H7 (cell line): Measurements from ENCODE around the gene SH3BP4. TPM values are rescaled to one million over a fixed set of nuclear protein-coding genes. Genes with fewer than 3 reads are reported as not detected.

ENCODE experiments used
- DNase-seq: peaks from one replicate; pipeline ENCODE4 v3.0.0; 2012
- H3K27me3 ChIP-seq: 2 replicates; pipeline ENCODE4 v1.6.0; 2011; ENCODE audit warnings: mild to moderate bottlenecking, low read length; ENCODE audit not compliant: control insufficient read depth, insufficient read depth
- H3K36me3 ChIP-seq: replicated peaks from 2 replicates; pipeline ENCODE4 v1.5.1; 2011; ENCODE audit warnings: low read length; ENCODE audit not compliant: control insufficient read depth, insufficient read depth
- H3K4me3 ChIP-seq: 2 replicates; pipeline ENCODE4 v1.5.1; 2011; ENCODE audit warnings: low read depth, mild to moderate bottlenecking, control low read depth, low read length, moderate library complexity; ENCODE audit not compliant: insufficient read depth
- total RNA-seq: library from RNA; depleted of rRNA; stranded (reverse); fragments of >200 nt; shearing (Covaris generic); gene quantifications from 2 replicates; pipeline ENCODE4 v1.2.3, GENCODE V29; 2014

The SH3BP4 gene
- total RNA-seq, 1 experiment from 2014 or later = 61.4 TPM

DNA sequence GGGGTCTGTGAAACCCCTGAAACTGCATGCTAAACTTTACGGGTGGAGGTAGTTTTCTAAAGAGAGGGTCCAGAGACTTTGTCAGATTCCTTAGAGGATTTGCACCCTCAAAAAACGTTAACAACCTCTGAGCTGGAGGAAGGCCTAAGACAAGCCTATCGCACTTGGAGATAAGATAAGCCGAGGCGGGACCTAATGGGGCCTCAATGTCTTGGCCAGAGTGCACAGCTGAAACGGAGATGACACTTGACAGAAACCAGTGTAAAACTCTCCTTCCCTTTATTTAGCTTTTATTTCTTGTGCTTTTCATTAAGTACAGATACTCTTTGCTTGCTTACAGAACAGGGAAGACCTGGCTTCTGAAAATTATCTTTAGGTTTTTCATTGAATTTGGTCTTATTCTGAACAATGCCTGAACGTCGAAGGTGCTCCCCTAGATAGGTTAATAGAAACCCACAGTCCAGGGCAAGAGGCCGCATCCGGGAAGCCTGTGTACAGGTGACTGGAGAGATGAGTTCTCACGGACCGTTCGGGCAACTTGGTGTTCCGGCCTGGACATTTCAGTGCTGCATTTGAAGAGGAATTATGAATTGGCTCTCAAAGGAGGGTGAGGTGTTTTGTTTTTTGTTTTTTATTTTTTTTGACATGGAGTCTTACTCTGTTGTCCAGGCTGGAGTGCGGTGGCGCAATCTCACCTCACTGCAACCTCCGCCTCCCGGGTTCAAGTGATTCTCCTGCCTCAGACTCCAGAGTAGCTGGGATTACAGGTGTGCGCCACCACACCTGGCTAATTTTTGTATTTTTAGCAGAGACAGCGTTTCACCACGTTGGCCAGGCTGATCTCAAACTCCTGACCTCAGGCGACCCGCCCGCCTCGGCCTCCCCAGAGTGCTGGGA, 49.7 kb downstream of the SH3BP4 start:
- Histone ChIP-seq H3K4me3 (no peak overlapping the region), H3K36me3 (peaks cover 3% of the 10 kb centered on the region), H3K27me3 (no peaks in the 10 kb centered on the region)
- no peak for DNase-seq

DNA sequence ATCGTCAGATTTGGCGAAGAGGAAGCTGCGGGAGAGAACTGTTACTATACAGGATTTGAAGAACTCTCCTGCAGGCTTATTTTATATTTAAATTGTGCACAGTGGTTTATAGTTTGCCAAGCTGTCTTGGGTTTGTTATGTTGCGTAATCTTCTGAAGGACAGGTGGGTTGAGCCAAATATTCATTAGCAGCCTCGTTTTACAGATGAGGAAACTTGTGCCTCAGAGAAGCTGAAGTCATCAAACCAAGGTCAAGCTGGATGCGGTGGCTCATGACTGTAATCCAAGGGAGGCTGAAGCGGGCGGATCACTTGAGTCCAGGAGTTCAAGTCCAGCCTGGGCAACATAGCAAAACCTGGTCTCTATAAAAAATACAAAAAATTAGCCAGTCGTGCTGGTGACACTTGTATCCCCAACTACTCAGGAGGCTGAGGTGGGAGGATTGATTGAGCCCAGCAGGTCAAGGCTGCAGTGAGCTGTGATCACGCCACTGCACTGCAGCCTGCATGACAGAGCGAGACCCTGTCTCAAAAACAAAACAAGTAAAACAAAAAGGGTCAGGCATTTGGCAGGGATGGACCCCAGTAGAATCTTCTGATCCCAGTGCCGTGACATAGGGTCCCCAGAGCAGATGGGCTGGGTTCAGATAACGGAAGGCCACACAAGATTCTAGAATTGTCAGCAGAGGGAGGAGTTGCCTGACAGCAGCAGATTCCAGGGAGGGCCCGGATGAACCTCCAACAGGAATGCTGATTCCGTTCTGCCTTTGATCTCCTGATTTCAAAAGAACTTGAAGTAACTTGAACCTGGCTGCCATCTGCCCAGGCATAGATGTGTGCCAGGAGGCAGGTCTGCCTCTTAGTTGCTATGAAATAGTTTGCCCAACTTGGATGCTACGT, 50.6 kb downstream of the SH3BP4 start:
- no peak for DNase-seq
- no peaks in the 10 kb centered on the region for H3K27me3 ChIP-seq
- H3K36me3 ChIP-seq = peaks cover 2% of the 10 kb centered on the region
- H3K4me3 ChIP-seq = no peak overlapping the region

DNA sequence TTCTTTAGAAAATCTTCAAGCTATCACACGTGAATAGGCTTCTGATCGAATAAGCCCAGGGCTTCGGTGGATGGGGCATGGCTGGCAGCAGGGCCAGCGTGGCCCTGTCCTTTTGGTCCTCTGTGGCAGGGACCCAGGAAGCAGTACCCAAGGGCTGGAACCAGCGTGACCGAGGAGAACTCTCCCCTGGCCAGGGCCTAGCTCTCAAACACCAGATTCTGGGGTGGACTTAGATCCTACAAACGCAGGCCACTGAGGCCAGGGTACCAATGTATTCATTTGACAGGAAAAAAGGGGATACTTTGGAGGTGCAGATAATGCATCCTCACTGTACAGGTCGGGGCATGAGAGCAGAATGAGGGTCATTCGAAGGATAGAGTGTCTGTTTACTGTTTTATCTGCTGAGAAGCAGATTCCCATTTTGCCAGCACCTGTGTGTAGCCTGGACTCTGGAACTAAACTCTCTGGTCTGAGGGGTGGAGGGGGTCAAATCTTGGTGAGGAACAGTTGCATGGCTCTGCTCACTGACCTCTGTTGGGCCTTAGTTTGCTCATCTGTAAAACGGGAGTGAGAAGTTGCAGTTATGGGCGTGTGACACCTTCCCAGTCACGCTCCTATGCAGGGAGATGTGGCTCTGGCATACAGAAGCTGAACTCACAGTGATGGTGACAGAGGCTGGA, 51.4 kb downstream of the SH3BP4 start:
- H3K36me3 ChIP-seq = peaks cover 2% of the 10 kb centered on the region; the same call in 1 of the 2 replicates

DNA sequence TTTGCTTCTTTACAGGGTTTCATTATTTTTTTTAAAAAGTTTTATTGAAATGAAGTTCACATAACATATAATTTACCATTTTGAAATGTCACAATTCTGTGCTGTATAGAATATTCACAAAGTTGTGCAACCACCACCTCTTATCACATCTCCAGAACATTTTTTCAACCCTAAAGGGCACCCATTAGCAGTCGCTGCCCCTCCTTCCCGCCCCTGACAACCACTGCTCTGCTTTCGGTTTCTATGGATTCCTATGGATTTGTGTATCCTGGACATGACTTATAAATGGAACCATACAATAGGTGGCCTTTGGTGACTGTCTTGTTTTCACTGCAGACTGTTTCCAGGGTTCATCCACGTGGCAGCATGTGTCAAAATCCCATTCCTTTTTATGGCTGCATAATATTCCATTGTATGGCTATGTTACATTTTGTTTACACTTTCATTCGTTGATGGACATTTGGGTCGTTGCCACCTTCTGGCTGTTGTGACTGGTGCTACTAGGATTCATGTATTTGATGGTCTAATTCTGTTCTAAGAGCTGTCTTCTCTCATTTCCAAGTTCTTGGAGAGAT, 52.6 kb downstream of the SH3BP4 start:
- DNase-seq = no peak
- Histone ChIP-seq H3K36me3 (peaks cover 2% of the 10 kb centered on the region), H3K27me3 (no peaks in the 10 kb centered on the region), H3K4me3 (no peak overlapping the region)

More for the DNA sequence above, 51.4 kb downstream of the SH3BP4 start:
- Histone ChIP-seq H3K27me3 (no peaks in the 10 kb centered on the region), H3K4me3 (no peak overlapping the region)
- no peak for DNase-seq

DNA sequence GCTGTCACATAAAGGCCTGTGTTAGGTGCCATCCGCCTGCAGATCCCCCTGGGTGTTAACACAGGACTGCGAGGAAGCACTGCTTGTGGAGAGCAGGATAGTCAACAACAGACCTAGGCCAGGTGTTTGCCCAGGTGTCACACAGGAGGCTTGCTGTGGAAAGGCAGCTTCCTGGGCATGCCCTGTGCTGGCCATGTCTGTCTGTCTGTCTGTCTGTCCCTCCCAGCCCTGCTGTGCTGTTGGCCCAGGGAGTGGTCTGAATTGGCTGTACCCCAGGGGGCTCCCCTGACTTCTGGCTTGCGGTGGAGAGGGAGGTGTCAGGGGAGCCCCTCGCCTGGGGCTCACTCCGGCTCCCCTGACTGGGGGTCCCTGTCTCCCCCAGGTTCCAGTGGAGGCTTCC, 53.2 kb downstream of the SH3BP4 start:
- Histone ChIP-seq H3K27me3 (no peaks in the 10 kb centered on the region), H3K36me3 (peaks cover under 1% of the 10 kb centered on the region), H3K4me3 (no peak overlapping the region)
- peak; percentile 55 for DNase-seq

DNA sequence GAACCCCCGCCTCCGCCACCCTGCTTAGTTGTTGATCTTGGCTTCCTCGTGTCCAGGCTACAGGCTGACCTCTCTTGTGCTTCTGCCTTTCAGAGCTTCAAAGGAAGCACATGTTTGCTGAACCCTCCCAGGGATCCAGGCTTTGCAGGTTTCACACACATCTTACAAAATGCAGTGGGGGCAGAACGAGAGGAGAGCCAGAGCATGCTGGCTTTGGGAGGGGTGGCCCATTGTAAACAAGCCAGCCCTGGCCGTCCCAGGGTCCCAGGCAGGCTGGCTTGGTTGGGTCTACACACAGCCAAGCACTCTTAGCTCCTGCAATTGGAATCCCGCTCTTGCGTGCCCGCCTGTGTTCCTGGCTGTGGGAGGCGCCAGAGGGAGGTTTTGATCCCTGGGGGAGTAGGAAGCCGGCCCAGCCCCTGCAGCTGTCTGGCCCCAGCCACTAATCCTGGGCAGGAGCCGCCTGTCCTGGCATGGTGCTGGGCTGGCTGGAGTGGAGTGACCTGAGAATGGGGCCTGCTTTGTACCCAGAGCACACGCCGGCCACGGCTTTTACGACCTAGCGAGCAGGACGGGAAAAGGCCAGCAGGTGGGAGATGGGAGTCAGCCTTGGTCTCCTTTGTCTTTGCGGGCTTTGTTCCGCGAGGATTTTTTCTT, 53.9 kb downstream of the SH3BP4 start:
- peak; percentile 92 for DNase-seq
- Histone ChIP-seq H3K4me3 (no peak overlapping the region), H3K36me3 (no peaks in the 10 kb centered on the region; the same call in none of the 2 replicates), H3K27me3 (no peaks in the 10 kb centered on the region)

DNA sequence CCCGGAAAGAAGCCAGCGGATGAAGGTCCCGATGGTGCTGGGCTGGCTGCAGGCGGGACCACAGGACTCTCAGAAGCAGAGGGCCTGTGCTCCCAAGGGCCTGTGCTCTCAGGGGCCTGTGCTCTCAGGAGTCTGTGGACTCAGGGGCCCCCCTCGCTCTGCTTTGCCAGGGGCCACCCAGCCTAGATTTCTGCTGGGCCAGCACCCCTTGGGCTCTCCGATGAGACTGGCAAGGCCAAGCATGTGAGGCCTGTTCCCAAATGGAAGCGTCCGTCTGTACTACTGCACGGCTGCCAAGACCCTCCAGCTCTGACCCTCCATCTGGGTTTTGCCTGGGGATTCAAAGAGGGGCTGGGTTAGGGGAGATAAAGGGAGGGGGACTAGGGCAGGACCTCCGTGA, 54.6 kb downstream of the SH3BP4 start:
- Histone ChIP-seq H3K36me3 (no peaks in the 10 kb centered on the region; the same call in none of the 2 replicates), H3K4me3 (no peak overlapping the region), H3K27me3 (no peaks in the 10 kb centered on the region)
- no peak for DNase-seq

DNA sequence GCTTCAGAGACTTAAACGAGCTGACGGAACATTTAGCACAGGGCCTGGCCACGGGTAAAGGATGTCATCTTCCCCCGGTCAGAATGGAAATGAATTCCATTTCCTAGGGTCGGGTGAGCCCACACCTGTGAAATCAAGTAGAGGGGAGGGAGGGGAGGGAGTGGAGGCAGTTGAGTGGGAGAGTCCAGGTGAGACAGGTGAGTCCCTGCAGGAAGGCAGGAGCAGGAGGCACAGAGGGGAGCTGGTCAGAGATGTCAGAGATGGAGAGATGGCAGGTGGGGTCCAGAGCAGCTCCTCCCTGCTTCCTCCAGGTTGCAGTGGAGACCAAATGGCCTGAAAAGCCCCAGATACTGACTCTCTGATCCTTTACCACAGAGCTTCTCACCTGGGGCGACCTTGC, 55.2 kb downstream of the SH3BP4 start:
- no peaks in the 10 kb centered on the region for H3K27me3 ChIP-seq
- no peak for DNase-seq
- H3K36me3 ChIP-seq = no peaks in the 10 kb centered on the region; the same call in none of the 2 replicates
- H3K4me3 ChIP-seq = no peak overlapping the region

DNA sequence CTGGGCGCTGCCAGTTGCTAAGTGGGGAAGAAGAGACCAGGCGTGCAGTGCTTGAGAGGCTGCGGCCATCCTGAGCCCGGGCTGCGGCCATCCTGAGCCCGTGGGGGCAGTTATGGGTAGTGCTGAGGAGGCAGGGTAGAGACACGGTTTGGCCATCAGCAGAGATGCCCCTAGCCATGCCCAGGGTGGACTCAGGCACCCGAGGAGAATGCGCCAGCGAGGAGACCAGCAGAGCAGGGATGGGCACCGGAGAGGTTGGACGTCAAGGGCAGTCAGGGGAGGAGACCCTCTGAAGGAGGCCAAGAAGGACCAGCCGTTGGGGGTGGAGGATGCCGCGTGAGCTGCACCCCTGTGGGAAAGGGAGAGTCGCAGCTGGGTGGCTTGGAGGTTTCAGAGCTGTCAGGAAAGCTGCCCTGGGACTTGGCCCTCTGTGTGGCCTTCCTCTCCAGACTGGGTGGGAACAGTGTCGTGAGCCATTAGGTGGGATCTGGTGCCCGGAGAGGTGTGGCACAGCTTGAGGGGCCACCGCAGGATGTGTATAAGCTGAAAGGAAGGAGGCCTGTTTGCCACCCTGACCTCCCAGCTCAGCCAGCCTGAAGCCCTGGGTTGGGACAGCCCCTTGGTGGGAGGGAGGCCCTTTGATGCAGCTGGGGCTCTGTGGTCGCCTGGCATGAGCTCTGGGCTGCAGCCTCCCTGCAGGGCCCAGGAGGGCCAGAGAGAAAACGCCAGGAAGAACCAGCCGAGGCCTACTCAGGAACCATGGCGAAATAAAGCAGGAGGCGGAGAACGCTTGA, 56.0 kb downstream of the SH3BP4 start:
- DNase-seq = no peak
- Histone ChIP-seq H3K36me3 (no peaks in the 10 kb centered on the region; the same call in none of the 2 replicates), H3K4me3 (no peak overlapping the region), H3K27me3 (no peaks in the 10 kb centered on the region)

DNA sequence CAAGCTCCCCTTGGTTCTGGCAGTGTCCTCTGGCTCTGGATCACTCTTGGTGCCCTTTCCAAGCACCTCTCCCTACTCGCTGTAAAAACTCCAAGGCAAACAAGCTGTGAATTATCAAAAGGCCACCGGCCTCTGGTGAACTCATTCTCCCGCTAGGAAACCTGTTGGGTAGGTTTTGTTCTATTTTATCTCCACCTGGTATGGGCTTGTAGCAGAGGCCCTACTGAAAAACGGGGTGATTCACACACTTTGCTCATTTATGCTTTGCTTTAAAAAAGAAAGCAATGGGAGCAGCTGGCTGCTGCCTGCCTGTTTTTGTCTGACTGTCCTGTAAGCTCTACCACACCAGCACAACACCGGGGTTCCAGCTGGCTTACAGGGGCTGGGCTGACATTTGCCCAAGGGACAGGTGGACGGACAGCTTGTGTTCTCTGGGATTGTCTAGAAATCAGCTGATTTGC, 56.8 kb downstream of the SH3BP4 start:
- no peaks in the 10 kb centered on the region for H3K27me3 ChIP-seq
- no peak overlapping the region for H3K4me3 ChIP-seq
- H3K36me3 ChIP-seq = no peaks in the 10 kb centered on the region; the same call in none of the 2 replicates
- DNase-seq = no peak

DNA sequence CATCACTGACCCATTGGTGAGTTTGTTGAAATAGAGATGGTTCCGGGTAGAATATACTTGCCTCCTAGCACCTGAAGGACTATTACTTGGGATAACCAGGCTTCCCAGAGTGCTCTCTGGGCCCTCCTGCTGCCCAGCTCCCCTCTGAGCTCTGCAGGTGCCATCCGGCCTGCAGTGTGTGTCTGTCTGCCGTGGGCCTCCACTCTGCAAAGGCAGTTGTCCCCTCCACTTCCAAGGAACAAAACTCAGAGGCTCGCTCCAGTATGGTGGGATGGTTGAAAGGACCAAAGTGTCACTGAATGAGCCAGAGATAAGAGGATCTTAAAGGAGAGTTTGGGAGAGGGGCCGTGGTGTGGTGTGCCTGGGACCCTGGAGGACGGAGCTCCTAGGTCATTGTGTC, 57.3 kb downstream of the SH3BP4 start:
- Histone ChIP-seq H3K4me3 (no peak overlapping the region), H3K36me3 (no peaks in the 10 kb centered on the region; the same call in none of the 2 replicates), H3K27me3 (no peaks in the 10 kb centered on the region)
- no peak for DNase-seq

DNA sequence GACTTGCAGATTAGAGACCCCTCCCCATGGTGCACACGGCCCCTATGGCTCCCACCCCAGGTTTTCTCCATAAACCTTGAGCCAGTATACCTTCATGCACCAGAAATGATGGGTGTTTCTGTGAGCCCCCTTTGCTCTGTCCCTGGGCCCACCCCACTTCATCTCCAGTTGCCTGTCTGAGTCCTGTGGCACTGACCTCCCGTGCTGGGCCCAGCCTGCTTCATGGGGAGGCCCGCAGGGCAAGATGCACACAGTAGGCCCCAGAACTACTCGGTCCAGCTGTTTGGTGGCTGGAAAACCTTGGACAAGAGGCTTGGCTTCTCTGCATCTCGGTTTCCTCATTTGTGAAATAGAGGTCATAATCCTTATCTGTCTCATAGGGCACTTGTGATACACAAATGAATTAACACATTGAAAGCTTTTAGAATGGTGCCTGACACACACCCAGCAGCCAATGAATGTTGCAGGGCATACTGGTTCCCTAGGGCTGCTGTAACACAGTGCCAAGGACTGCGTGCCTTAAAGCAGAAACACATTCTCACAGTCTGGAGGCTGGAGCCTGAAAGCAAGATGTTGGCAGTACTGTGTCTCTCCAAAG, 58.4 kb downstream of the SH3BP4 start:
- no peak for DNase-seq
- no peak overlapping the region for H3K4me3 ChIP-seq
- no peaks in the 10 kb centered on the region for H3K27me3 ChIP-seq
- no peaks in the 10 kb centered on the region; the same call in none of the 2 replicates for H3K36me3 ChIP-seq

DNA sequence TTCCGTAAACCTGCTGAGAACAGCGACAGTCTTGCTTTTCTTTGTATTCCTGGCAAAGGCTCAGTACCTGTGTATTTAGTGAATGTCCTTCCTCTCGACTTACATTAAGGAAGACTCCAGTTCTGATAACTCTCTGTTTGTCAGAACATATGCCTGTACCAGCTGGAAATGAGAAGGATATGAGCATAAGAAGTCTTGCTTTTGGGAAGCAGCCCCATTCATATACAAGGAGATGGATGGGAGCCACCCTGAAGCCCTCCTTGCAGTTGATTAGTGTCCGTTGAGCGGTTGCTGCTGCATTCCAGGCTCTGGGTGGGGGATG, 59.8 kb downstream of the SH3BP4 start:
- peak; percentile 82 for DNase-seq
- no peak overlapping the region for H3K4me3 ChIP-seq
- H3K27me3 ChIP-seq = no peaks in the 10 kb centered on the region
- H3K36me3 ChIP-seq = no peaks in the 10 kb centered on the region; the same call in none of the 2 replicates
